GM21515 (cell line): ENCODE measurements around the gene TEDC1.

ENCODE experiments used
- ATAC-seq: cut with Tn5 transposase; IDR thresholded peaks from one replicate; pipeline ENCODE4 v1.9.1; 2021; ENCODE audit not compliant: unreplicated experiment

The TEDC1 gene

DNA sequence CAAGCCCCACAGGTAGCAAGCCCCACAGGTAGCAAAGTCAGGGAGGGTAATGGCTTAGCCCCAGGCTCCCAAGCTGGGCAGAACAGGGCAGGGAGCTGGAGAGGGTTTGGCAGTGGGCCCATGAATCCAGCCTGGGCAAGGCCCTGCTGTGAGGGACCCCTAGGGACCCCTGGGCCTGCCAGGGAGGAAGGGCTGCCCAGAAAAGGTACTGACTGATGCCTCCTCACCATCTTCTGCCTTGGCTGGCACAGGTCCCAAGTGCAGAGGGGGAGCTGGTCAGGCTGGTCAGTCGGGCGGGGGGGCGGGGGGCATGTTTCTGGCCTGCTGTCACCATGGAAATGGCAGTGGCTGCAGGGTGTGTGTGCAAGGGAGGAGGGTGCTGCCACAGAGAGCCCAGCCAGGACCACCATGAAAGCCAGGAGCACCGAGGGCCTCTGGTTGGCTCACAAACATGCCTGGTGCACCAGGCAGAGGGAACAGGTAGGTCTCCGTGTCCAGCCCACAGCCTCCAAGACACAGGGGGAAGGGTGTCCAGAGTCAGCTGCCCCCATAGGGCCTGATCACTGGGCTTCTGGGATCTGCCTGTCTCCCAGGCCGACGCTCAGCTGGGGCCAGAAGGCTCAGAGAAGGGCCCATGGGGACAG, 17.9 kb upstream of the TEDC1 start:
- no peak for ATAC-seq

DNA sequence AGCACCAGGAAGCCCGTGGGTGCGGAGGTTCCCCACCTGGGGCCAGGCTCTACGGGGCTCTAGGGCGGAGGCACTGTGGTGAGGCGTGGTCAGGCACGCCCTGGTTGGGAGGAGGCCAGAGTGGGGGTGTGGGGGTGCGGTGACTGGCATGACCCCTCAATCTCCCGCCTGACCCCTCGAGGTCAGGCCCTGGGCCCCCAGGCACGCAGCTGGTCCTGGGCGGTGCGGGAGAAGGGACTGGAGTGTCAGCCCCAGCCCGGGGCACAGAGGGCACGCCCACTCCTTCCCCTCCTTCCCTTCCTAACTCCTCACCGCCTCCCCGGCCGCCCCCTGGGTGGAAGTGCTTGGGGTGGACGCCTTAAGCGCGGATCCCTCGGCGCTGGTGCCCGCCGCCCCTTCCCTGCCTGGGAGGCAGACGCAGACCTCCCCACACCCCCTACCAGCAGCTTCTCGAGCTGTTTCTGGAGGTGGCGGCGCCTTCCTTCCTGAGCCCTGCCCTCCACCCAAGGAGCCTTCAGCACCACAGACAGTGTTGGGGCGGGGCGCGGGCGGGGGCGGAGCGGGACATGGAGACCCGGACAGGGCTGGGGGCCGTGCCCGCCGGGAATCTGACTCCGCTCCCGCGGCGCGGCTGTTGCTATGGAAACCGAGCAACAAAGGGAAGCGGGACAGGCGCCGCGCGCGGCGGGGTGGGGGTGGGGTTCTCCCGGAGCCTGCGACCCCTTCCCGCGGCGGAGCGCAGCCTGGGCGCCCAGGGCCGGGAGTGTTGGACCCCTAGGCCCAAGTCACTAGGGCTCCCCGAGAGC, 17.2 kb upstream of the TEDC1 start:
- ATAC-seq: no peak

DNA sequence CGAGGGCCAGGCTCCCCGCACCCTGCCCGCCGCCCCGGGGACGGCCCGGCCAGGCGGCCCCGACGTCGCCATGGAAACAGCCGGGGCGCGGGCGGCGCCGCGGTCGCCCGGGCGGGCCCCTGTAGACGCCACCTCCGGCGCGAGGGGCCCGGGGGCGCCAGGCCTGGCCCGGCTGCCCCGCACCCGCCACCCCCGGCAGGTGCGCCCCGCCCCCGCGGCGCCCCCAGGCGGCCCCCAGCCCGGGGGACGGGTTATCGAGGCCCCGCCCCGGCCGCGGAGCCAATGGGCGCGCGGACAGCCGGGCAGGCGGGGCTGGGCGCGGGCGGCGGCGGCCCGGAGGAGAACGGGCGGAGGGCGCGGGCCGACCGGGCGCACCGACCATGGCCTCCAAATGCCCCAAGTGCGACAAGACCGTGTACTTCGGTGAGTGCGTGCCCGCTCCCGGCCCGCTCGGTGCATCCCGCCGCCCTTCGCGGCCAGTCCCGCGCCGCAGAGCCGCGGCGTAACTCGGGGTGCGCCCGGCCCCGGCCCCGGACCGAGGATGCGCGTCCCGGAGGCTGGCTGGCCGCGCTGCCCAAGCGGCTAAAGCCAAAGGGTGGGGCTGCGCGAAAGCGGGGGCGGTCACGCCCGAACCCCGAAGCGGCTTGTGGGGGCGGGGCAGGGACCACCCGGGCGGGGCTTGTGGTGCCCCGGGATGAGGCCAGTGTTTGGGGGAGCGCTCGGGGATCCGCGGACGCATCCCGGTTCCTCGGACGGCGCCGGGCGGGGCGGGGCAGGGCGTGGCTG, 16.4 kb upstream of the TEDC1 start, which contains the start of gene CRIP2:
Gene CRIP2, plus strand, starts transcription at position 339 of the 786 bp plus-strand sequence. Its CDS starts 42 bp downstream, at position 381.
- no peak for ATAC-seq

DNA sequence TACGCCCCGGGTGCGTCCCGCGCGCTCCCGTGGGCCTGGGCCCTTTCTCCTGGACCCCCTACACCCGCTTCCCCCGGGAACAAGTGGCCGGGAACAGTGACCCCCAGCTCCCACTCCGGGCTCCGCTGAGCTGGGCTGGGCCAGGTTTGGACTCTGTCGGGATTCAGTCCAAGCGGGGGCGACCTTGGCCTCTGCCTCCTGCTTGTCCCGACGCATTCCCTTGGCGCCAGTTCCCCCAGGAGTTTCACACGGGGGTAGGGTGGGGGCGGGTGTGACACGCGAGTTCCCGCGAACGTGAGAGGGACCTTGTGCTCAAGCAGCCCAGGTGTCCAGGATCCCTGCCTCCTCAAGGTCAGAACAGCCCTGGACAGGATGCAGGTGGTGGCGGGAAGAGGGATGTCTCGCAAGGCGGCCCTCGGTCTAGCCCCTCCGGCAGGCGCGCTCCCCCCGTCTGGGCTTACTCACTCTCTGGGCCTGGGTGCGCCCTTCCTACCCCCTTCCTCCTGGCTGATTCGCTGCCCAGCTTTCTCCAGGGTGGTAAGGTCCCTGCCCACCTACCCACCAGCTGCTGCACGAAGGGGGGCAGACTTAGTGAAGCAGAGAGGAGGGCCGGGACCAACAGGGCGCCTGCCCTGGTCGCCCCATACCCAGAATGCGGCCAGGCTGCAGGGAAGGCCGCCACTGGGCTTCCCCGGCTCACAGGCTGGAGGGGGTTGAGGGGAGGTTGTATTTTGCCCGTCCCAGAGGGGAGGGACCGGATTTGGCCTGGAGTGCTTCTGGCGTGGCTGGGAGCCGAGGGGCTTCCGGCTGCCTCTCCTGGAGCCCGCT, 15.6 kb upstream of the TEDC1 start:
- no peak for ATAC-seq

DNA sequence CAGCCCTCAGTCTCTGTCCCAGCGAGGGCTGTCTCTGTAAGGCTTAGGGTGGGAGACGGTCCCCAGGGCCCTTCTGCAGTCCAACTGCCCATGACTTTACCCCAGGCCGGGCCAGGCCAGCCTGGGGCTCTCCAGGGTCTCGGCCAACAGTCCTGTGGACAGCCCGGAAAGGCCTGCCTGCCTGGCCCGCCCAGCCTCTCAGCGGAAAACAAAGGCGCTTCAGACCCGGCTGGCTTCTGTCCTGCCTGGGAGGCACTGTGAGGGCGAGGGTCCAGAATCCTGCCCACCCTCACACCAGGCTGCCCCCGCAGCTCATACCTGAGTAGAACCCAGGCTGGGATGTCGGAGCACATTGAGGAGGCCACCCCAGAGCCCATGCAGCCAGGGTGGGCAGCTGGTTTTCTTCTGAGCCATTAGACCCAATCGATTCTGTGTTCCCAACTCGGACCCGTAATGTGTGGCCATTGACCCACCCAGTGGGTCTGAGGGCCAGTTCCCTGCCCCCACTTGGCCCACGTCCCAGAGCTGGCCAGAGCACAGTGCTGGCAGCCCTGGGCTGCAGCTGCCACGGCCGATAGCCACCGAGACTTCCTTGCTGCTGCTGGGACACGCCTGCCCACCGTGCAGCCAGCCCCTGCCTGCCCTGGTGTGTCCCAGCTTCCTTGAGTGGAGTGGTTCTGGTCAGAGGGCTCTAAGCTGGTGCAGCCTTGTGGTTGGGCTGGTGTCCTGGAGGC, 14.8 kb upstream of the TEDC1 start:
- no peak for ATAC-seq

DNA sequence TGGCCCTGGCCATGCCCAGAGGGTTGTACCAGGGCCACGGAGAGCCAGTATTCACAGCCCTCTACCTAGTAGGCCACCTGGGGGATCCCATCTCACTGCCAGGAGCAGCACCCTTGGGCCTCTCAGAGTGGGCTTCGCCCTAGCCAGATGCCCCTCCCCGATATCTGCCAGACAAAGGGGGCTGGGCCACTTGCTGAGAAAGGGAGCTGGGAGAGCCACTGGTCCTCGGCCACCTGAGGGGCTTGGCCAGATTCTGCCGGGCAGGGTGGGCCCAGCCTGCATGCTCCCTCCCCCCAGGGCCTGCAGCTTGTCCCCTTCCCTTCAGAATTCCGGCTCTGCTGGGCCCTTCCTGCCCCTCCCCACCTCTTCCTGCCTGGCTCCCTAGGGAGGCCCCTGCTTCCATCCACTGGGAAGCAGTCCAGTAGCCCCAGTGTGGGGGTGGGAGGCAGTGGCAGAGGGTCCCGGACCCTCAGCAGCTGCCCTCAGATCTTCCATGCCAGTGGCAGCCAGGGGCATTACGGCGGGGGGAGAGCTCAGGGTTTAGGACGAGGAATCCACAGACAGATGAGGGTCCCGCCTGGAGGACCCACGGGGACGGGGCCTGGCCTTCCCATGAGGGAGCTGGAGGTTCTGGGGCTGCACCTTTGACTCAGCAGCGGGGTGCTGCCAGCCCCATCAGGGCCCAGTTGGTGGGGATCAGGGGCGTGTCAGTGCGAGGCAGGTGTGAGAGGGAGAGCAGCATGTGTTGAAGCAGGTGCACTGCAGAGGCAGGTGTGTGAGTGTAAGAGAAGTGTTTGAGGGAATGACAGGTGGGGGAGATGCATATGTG, 14.0 kb upstream of the TEDC1 start:
- no peak for ATAC-seq

DNA sequence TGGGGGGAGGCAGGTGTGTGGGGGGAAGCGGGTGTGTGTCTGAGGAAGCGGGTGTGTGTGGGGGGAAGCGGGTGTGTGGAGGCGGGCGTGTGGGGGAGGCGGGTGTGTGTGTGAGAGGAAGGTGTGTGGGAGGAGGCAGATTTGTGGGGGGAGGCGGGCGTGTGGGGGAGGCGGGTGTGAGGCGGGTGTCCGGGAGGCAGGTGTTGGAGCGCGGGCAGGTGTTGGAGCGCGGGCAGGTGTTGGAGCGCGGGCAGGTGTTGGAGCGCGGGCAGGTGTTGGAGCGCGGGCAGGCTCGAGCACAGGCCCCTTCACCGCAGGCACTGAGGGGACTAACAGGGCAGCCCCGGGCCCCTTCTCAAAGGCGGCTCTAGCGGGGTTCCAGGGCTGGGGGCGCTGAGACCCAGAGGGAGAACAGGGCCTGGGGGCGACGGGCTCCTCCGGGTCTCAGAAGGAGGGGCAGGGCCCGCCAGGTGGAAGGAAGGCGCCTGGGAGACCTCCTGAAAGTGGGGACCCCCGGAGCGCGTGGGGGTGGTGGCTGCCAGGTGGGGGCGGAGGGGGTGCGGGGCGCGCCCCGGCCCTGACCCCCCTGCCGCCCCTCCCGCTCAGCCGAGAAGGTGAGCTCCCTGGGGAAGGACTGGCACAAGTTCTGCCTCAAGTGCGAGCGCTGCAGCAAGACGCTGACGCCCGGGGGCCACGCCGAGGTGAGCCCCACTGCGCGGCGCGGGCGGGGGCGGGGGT, 13.2 kb upstream of the TEDC1 start:
- ATAC-seq: no peak

DNA sequence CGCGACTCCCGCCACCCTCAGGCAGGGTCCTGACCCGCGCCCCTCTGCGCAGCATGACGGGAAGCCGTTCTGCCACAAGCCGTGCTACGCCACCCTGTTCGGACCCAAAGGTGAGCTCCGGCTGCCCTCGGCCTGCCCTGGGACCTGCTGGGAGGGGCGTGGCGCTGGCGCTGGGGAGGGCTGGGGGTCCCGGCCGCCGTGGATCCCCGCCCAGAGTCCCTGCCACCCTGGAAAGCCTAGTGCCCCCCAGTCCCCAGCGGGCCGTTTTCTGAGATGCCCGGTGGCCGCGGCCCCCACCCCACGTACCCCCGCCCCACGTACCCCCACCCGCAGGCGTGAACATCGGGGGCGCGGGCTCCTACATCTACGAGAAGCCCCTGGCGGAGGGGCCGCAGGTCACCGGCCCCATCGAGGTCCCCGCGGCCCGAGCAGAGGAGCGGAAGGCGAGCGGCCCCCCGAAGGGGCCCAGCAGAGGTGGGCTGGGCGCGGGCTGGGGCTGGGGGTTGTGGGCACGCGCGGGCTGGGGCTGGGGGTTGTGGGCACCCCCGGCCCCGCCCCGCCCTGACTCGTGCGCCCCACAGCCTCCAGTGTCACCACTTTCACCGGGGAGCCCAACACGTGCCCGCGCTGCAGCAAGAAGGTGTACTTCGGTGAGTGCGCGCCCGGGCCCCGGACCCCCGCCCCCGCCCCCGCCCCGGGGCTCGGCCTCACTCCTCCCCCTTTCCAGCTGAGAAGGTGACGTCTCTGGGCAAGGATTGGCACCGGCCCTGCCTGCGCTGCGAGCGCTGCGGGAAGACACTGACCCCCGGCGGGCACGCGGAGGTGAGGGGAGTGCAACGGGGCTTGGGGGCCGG, 12.4 kb upstream of the TEDC1 start:
- ATAC-seq: no peak

DNA sequence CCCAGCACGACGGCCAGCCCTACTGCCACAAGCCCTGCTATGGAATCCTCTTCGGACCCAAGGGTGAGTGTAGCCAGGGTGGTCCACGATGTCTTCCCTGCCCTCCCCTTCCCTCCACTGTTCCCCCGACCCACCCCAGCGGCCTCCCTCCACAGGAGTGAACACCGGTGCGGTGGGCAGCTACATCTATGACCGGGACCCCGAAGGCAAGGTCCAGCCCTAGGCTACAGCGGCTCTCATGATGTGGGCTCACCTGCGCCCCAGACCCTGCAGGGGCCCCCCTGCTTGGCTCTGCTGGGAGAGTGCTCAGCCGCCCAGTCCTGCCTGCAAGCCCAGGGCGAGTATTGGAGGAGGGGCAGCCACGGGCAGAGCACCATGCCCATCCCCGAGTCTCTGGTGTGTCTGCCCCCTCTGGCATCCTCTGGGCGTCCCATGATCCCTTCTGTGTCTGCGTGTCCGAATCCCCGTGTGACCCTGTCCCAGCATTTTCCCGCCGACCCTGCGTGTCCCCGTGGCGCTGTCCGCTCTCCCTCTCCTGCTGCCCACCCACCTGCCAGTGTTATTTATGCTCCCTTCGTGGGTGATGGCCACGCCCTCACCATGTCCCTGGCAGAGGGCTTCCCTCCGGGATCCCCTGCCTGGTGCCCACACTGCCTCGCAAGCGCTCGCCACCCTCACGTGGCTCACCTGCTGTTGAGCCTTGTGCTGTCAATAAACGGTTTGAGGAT, 11.5 kb upstream of the TEDC1 start:
- ATAC-seq: no peak

DNA sequence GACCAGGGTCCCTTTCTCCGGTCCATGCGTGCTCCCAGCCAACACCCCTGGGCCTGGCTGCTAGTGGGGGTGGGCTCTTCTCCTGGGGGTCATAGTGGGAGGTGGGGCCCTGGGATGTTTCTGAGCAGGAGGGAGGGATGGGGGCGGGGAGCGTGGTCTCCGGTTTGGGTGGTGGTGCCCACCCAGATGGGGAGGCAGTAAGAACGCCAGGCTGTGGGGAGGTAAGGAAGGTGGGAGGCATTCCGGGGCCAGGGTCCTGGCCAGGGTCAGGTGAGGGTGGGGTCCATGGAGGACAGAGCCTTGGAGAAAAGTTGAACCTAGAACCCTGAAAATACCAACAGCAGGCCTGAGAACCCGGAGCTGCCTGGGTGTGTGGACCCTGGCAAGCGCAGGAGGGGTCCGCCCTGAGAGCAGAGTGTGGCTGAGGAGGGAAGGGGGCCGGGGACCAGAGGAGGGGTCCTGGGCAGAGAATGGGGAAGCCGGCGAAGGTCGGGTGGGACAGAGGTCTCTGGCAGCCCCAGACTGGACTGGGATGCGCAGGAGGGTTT, 10.8 kb upstream of the TEDC1 start:
- ATAC-seq: no peak

DNA sequence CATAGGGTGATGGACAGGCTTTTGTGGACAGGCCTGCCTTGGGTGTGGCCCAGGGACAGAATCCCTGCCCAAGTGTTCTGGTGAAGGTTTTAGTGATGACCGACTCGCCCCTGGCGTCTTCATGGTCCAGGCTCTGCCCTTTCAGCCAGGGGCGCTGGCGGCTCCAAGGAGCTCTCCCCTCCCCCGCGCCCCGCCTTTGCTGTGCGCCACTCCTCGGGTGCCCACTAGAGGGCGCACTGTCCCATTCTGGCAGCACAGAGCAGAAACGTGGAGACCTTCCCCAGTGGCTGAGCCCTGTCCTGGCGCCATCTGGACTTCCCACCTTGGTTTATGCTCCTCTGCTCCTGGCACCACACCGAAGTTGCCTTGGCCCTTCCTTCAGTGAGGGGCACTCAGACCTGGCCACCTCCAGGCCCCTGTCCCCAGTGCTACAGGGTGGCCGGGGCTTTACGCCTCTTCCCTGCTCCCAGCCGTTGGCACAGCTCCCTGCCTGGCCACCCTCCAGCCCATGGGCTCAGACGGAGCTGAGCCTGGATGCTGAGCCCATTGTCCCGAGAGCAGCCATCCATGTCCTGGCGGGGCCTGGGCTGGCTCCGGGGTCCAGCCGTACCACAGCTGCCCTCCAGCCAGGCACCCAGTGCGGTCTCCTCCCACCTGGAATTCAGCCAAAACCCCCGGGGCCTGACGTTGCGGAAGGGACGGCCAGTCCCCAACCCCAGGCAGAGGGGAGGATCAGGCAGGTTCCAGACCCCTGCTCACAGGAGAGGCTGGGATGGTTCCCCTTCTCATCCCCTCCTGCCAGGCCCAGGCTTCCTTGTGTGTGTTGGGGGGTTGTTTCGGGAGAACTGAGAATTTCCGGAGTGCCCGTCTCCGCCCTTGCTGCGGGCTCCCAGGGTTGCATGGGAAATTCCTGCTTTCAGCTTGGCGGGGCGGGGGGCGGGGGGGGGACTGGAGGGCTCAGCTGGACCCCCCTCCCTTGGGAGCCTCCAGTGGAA, 9.9 kb upstream of the TEDC1 start:
- peak; percentile 49 for ATAC-seq

DNA sequence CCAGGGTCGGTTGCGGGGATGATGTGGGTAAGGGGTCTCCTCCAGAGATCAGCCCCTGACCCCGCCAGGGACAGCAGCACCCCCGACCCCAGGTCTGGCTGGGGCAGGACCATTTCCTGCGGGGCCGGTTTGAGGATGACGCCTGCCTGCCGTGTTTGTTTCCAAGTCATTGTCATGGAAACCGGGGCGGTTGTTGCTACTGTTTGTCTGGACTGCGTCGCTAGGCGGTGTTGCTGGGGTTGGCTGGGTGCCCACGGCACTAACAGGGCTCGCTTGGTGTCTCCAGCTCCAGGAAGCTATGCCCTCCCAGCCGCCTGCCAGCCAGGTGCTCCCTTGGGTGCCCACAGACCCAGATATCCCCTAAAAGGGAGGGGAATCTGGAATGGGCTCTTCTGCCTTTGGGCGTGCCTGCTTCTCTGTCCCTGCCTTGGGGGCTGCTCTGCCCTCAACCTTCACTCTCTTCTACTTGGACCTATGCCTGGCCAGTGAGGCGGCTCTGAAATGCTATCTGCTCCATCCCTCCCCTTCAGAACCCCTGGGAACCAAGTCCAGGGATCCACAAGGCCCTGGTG, 9.1 kb upstream of the TEDC1 start:
- ATAC-seq: peak; percentile 40

DNA sequence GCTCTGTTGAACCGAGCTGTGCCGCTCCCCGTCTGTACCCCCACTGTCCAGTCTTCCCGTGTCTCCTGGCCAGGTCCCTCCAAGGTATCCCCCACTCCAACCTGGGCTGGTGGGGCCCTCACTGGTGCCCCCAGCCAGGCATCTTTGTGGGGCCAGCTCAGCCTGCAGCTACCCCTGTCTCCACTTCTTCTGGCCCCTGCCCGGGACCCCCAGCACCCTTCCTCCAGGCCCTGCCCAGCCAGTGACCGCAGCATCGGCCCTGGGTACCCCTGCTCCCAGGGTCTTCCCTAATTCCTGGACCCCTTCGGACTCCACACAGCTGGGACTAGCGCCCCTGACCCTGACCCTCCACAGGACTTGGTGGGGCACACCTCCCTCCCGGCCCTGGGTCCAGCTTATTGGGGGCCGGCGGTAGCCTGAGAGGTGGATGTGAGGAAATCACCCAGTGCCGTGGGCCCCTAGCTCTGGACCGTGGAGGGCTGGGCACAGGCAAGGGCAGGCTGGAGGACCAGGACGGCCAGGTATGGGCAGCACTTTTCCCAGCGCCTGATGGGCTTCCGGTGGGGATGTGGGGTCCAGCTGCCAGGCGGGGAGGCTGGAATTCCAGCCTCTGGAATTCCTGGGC, 8.4 kb upstream of the TEDC1 start:
- ATAC-seq: no peak

DNA sequence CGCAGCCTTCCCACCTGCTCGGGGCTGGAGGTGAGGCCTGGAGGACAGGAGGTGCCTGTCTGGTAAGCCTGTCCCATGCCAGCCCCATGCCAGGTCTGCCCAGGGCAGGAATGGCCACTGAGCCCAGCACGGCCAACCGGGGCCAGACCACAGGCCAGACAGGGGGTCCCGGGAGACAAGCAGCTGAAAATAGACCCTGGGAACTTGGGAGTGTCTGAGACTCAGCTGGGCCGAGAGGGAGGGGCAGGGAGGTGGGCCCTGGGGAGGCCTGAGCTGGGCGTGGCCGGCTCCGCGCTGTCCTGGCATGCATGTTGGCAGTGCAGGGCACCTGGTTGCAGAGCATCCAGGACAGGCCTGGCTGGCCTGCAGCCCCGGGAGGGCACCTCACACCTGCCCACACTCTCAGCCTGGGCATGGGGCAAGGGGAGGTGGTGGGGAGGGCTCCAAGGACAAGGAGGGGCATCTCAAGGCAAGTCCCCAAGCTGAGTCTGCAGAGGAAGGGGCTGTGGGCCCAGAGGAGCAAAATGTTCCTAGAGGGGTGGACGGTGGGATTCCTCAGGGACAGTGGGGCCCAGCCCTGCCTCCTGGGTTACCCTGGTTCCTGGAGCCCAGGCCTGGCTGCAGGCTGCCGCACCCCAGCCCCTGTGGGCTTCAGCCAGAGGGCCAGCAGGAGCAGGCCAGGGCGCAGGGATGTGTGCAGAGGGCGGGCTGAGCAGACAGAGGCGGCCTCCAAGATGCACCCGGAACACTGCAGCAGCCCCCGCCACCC, 7.6 kb upstream of the TEDC1 start:
- ATAC-seq: no peak
